ENCODE data around the gene SEPTIN5. TPM values are rescaled to one million over a fixed set of nuclear protein-coding genes. Genes with fewer than 3 reads are reported as not detected.

Gene SEPTIN5
- total and polyA plus RNA-seq, 9 of the 15 experiments (the other 6 are each of a cell fraction or from before 2014, with no cell fraction given): 0.03 to 195 (median 119) TPM

- no peaks in the 10 kb centered on the region for H3K9me1 ChIP-seq (ENCODE audit: control insufficient read depth, insufficient read depth, low read length)
- no peaks in the 10 kb centered on the region for H4K20me1 ChIP-seq (replicated peaks; ENCODE audit: control insufficient read depth, insufficient read depth, low read length)
- H3K79me2 ChIP-seq (ENCODE audit: control insufficient read depth, insufficient read depth, low read length): no peaks in the 10 kb centered on the region
- FAIRE-seq (no peak), DNase-seq (ENCODE audit: extremely low read depth in 1 of 4, low spot score in 3 of 4) (peak in 3 of 4 experiments; percentile 38 to 46 (median 40)), ATAC-seq (no peak)
- H3K9me3 ChIP-seq (replicated peaks; ENCODE audit: control insufficient read depth, insufficient read depth, low read depth, low read length): peaks cover 3% of the 10 kb centered on the region; the same call in 1 of the 2 replicates
- H3K9ac ChIP-seq (ENCODE audit: insufficient read depth in 1 of 2, low read depth in 2 of 2, low read length in 2 of 2): peak overlapping the region in 1 of 2 experiments; percentile 39; a peak in 2 of 4 replicates
- BruUV-seq (replicated peaks): no TSS peak
- in situ Hi-C loops (cut with MboI): no loop called here
- intact Hi-C loops (cut with micrococcal nuclease): loop anchor here (10.0 kb wide), 2 partner anchors 48 to 62 kb away; partner anchors contain the start of gene SEPTIN5
- H3K36me3 ChIP-seq (ENCODE audit: control insufficient read depth, insufficient read depth, low read length): no peaks in the 10 kb centered on the region
- CTCF ChIA-PET (ENCODE audit: low intra/inter-chr PET ratio): interaction anchor here (0.7 kb wide), 1 partner anchor 109 kb away, joined by 3 read pairs; no protein-coding TSS in a partner anchor
- no peak overlapping the region for H3K4me2 ChIP-seq (ENCODE audit: insufficient read depth, low read length)
- H2AFZ ChIP-seq (ENCODE audit: low read depth, low read length): peak overlapping the region; percentile 3; the same call in 1 of the 2 replicates
- peaks cover 79 to 88% of the 10 kb centered on the region in 2 experiments for H3K27me3 ChIP-seq (ENCODE audit: control insufficient read depth in 2 of 2, insufficient read depth in 2 of 2, low read length in 2 of 2)
- H3K27ac ChIP-seq (ENCODE audit: extremely low read depth, low read depth, low read length): no peak overlapping the region
- peaks cover 15 to 19% of the 10 kb centered on the region in 2 experiments for H3K4me1 ChIP-seq (replicated peaks in 1 of 2; ENCODE audit: control insufficient read depth in 2 of 2, insufficient read depth in 2 of 2, low read length in 2 of 2)
- WGBS (ENCODE audit: insufficient coverage, low coverage, missing lambda C conversion rate): 11% methylated on average over 21 of the region's 21 CpGs
- no peak overlapping the region for H3K4me3 ChIP-seq
- POLR2A ChIA-PET: interaction anchor here (0.6 to 7.8 kb wide), 10 partner anchors 10 to 488 kb away, joined by 3 to 80 read pairs (median 4); partner anchors contain the start of gene SLC25A1
- TF ChIP-seq PTRF (tag; IDR thresholded peaks at IDR 0.05) (no peak), RREB1 (CRISPR knock-in tag; IDR thresholded peaks at IDR 0.05) (no peak), ZNF263 (CRISPR knock-in tag; IDR thresholded peaks at IDR 0.05; ENCODE audit: borderline replicate concordance) (peak; percentile 67; the same call in 1 of the 2 replicates), PCBP1 (IDR thresholded peaks at IDR 0.05; ENCODE audit: low read depth, low read length, poor library complexity, severe bottlenecking) (no peak), MCM2 (IDR thresholded peaks at IDR 0.05; ENCODE audit: low read depth) (no peak), SUPT5H (IDR thresholded peaks at IDR 0.05) (no peak), ZNF347 (CRISPR knock-in tag; IDR thresholded peaks at IDR 0.05; ENCODE audit: low read depth) (no peak), E4F1 (CRISPR knock-in tag; IDR thresholded peaks at IDR 0.05; ENCODE audit: borderline replicate concordance) (no peak), L3MBTL2 (IDR thresholded peaks at IDR 0.05) (peak; percentile 31; the same call in 1 of the 2 replicates), EZH2 (IDR thresholded peaks at IDR 0.05; ENCODE audit: borderline replicate concordance, low read depth, low read length) (peak; percentile 98; the same call in 1 of the 2 replicates), EHMT2 (IDR thresholded peaks at IDR 0.05) (0 out of 2 replicates have a peak, but pooled peaks have one; percentile 9), NFIC (IDR thresholded peaks at IDR 0.05) (no peak)
Observed at GRCh38 chr22:19666673-19667593, 47.4 kb upstream of the SEPTIN5 start.
